Loucy (cell line): Measurements from ENCODE around the gene RBKS.

Source experiments
- CTCF ChIP-seq: fragments of 200-600 bp; sonication (generic); conservative IDR thresholded peaks from 2 replicates; pipeline ENCODE4 v1.5.1; 2014; ENCODE audit warnings: mild to moderate bottlenecking, antibody characterized with exemption, low read length
- EZH2phosphoT487 ChIP-seq: fragments of 200-600 bp; IDR thresholded peaks from 2 replicates; pipeline ENCODE4 v1.6.1; 2018; ENCODE audit warnings: antibody characterized with exemption, mild to moderate bottlenecking, moderate library complexity, borderline replicate concordance

- no peak for TF ChIP-seq CTCF
- no peak for TF ChIP-seq EZH2phosphoT487
Measured at GRCh38 chr2:27805180-27805579, 85.0 kb downstream of the RBKS start.
